ENCODE data around the gene ZFX.
"Not testable (repeated sequence)": the region's sequence is repeated elsewhere in the genome, so short reads cannot be mapped to it uniquely, and the experiment has no call there.

ZFX gene

DNA sequence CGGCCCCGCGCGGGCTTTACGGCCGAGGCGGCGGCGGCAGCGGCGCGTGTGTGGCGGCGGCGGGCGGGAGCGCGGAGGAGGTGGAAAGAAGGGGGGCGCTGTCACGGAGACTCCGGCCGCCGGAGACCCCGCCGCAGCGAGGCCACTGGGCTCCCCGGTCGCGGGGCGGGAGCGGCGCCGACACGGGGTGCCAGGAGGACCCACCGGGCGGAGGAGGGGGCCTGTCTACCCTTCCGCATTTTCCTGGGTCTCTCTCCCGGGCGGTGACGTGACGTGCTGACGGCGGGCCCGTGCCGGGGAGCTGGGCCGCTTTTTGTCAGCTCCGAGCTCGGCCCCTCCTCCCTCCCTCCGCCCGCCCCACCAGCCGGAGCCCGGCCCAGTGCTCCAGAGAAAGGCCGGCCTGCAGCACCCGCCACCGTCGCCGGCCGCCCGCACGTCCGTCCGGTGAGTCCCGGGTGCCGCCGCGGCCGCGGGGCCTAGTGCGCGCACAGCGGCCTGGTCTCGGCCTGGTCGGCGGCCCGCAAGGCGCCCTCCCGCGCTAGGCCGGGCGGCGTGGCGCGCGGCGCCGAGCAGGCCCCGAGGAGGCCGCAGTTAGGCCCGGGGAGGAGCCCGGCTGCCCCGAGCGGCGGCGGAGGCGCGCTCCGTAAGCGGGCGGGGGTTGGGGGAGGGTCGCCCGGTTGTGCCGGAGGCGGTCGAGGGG, at the start of gene ZFX:
Gene ZFX, plus strand, starts transcription at position 379 of the 700 bp plus-strand sequence. CDS start 23,014 bp downstream, outside the sequence.
- peak; percentile 39 to 51 for DNase-seq (ENCODE audit: low read depth in 2 of 2)

GRCh38 chrX:24100713-24101112, 48.8 kb upstream of the ZFX start:
- no peak for DNase-seq (ENCODE audit: low read depth in 2 of 2)

DNA sequence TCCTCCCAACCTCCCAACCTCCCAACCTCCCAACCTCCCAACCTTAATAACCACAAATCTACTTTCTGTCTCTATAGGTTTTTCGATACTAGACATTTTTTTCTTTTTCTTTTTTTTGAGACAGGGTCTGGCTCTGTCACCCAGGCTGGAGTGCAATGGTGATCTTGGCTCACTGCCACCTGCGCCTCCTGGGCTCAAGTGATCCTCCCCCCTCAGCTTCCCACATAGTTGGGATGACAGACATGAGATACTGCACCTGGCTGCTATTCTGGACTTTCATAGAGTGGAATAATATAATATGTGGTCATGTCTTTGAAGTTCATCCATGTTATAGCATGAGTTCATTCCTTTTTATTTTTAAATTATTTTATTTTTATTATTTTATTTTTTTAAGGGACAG, 39.5 kb upstream of the ZFX start:
- DNase-seq (ENCODE audit: low read depth in 2 of 2) = no peak

- DNase-seq (ENCODE audit: low read depth in 2 of 2) = no peak
These were observed 36.3 kb upstream of the ZFX start for GRCh38 chrX:24113181-24113580.

- no peak for DNase-seq (ENCODE audit: low read depth in 2 of 2)
These were observed 32.3 kb upstream of the ZFX start for GRCh38 chrX:24117258-24117657.

DNA sequence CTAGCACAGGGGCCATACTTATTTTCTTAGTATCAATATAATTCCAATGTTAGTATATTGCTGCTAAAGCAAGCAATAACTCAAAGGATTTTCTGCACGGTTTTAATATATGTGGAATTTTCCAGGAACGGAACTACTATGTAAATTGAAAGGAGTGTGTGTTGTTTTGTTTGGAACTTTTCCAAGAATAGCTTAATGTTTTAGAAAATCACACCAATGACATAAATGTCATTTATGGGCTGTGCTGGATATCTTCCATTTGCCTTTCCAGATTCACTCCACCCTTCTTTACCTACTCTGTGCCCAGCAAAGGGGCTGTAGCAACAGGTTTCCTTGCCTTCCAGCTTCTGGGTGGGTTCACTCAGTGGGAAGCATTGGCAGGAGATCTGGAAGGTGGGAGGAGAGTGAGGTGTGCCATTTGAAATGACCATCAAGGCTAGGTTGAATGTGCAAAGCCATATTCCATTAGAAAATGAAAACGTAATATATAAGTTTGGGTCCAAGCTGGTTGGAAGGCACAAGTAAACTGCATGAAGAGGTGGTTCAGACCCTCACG, 25.2 kb upstream of the ZFX start:
- DNase-seq (ENCODE audit: low read depth in 2 of 2) = no peak

- no peak for DNase-seq (ENCODE audit: low read depth in 2 of 2)
These were observed 24.4 kb upstream of the ZFX start for GRCh38 chrX:24125028-24125612.

DNA sequence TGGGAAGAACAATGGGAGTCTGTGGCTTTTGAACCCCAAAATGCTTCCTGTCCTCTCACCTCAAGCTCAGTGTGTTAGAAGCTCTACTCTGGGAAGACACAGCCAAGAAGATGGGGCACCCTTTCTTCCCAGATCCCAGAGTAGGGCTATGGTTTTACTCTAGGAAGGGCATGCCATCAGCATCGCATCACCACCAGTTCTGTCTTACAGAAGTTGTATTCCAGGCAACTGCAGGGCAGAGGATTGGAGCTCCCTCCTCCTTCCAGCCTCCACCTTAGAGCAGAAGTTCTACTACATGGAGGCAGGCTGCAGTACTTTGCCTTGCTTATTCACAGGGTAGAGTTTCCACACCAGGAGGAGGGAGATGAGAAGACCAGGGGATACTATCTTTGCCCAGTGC, 18.1 kb upstream of the ZFX start:
- DNase-seq (ENCODE audit: low read depth in 2 of 2) = no peak

DNA sequence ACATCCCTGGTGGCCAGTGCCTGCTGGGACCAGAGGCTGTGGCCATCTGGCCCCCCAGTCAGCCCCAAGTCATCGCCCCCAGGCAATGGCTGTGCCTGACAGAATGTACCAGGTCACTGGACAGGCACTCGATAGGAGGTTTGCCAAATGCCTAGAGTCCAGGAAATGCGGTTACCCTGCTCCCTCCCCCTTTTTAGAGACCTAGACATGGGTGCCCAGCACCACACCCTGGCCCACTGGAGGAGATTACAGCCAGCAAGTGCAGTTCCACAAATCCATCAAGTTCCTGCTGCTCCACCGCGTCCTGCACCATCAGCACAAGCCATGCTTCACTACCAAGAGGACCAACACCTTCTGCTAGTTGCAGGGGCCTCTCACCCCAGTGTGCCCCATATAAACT, 16.2 kb upstream of the ZFX start:
- DNase-seq (ENCODE audit: low read depth in 2 of 2) = no peak

DNA sequence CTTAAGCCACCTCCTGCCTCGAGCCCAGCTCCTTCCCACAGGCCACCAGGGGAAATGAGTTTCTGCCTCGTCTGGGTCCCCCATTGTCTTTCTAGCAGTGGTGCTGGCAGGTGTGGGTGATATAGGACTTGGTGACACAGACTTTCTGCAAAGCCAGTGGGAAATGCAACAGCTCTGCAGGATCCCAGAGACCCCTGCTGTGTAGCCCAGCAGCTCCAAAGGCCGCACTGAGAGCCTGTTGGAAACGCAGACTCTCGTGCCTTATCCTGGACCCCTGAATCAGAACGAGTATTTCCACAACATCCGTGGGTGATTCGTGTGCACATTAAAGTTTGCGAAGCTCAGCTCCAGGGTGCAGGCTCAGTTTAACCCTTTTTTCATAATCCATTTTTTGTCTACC, 13.8 kb upstream of the ZFX start:
- not testable (repeated sequence) for DNase-seq (ENCODE audit: low read depth in 2 of 2)

DNA sequence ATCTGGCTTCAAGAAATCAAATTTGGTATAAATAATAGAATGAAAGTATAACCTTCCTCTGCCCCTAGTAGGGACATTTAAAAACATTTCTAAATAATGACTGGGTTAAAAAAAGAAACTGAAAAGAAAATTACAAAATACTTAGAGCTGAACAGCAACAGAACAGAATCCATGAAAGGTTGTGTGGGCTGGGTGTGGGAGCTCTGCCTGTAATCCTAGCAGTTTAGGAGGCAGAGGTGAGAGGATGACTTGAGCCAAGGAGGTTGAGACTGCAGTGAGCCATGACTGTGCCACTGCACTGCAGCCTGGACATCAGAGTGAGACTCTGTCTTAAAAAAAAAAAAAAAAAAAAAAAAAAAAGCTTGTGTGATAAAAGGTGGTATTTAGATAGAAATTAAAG, 12.3 kb upstream of the ZFX start:
- DNase-seq (ENCODE audit: low read depth in 2 of 2) = no peak

GRCh38 chrX:24143982-24144381, 5.5 kb upstream of the ZFX start:
- DNase-seq (ENCODE audit: low read depth in 2 of 2) = not testable (repeated sequence)

DNA sequence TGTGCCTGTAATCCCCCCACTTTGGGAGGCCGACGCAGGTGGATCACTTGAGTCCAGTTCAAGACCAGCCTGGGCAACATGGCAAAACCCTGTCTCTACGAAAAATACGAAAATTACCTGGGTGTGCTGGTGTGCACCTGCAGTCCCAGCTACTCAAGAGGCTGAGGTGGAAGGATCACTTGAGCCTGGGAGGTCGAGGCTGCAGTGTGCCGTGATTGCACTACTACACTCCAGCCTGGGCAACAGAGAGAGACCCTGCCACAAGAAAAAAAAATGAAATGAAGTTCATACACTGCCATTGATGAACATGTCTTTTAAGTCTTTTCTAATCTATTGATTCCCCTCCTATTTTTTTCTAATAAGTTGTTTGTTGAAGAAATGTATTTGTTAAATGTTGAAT, 5.0 kb upstream of the ZFX start:
- no peak for DNase-seq (ENCODE audit: low read depth in 2 of 2)

DNA sequence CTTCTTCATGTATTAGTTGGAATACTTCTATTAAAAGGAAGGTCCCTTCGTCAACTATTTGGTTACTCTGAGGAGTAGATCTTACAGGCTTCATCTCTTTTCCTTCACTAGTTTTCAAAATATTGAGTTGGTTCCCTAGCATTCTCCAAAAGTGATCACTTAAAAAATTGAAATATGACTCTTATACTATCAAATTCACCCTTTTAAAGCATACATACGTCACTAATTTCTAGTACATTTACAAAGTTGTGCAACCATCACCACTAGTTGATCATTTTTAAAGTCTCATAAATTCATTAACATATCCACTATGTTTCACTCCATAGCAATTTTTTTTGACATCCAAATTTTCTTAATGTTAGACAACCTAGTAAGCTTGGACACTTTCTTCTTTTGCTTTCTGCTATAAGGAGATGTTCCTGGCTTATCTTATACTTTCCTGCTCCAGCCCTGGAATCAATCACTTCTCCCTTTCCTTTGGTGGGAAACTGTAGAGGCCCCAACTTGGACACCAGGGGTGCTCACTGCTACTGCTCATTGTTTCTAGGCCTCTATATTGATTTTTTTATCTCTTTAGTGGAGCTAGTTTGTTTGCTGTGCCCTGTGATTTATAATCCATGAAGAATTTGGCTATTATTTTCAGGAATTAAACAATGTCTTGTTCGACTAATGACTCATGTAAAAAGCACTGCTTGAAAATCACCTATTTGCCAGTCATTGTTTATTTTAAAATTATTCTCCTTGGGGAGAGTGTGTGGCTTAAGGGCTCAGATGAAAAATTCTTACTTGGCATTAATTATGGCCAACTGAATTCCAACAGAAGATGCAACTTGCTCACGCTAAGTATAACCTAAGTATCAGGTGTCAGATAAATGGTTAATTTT, 4.0 kb upstream of the ZFX start:
- DNase-seq (ENCODE audit: low read depth in 2 of 2) = no peak

GRCh38 chrX:24146283-24146949, 3.1 kb upstream of the ZFX start:
- no peak for DNase-seq (ENCODE audit: low read depth in 2 of 2)

- no peak for DNase-seq (ENCODE audit: low read depth in 2 of 2)
These were observed 2.4 kb upstream of the ZFX start for GRCh38 chrX:24147165-24147564.

- no peak for DNase-seq (ENCODE audit: low read depth in 2 of 2)
These were observed 1.4 kb upstream of the ZFX start for GRCh38 chrX:24148121-24148520.

DNA sequence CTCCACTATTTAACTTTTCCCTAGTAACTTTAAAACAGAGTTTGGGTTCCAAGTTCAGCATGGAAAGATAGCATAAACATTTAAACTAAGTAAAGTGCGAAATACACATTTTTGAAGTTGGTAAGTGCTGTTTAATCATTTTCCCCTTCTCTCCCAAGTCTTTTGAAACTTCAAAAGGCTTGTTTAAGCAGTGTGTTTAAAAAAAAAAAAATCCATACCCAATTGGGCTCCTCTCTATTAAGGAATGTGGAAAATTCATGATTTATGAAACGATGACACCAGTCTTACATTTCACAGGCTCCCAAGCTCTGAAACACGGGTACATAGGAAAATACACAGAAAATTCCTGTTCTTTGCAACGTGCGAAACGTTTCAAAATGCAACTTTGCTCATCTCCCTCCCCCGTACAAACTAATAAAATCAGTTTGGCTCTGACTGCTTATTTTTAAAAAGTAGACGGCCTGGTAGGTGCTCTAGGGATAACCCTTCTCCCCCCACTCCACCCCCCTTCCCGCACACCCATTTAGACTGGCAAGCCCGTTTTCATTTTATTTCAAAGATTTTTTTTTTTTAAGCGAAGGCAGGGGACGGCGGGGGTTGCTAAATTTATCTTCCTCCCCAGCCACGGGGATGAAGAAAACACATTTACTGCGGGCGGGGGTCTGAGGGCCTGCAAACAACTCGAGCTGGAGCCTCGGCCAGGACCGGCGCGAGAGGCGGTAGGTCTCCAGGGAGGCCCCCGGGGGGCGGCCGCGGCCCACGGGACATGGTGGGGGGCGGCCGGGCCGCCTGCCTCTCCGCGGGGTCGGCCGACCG, 786 bp upstream of the ZFX start:
- peak in 1 of 2 donors; percentile 4 for DNase-seq (ENCODE audit: low read depth in 2 of 2)

DNA sequence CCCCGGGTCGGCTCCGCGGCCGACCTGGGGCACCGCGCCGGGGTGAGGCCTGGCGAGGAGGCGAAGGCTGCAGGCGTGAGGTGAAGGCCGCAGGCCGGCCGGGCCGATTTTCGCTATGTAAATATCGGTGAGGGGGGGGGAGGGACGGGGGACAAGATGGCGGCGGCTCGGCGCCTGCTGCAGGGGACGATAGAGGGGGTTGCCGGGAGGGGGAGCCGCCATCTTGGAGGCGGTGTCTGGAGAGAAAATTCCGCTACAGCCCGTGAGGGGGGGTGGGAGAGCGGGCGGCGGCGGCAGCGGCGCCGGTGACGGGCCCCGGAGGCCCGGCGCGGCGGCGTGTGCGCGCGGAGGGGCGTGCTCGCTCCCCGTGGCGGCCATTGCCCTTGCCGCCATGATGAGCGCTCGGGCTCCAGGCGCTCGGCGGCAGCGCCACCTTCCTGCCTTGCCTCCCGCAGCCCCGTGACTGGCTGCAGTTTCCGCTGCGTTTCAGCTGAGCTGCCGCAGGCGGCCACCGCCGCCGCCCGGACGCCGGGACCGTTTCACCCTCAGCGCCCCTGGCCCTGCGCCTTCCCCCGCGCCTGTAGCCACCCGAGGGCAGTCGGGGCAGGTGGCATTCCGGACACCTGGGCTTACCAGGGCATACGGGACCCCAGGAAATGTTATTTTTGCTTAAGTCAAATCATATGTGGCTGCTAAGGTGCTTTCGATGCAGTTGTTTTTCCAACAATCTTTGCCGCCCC, 692 bp downstream of the ZFX start:
- DNase-seq (ENCODE audit: low read depth in 2 of 2) = peak; percentile 63 to 75

DNA sequence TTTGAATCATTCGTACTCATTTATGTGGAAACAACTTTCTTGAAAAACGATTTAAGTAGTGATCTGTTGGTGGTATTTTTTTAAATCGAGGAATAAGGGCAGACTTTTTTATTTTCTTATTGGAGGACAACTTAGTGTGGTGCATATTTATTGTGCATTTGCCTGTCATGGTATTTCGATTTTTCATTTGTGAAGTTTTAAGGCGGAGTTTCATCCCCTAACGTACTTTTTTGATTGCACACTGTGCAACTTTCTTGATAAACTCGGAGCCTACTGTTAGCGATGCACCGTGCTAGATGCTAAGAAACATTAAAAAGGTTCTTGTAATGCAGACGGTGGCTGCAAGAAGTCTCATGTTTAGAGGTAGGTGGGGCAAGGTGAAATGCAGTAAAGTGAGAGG, 1.4 kb downstream of the ZFX start:
- DNase-seq (ENCODE audit: low read depth in 2 of 2) = no peak
